DMS114 treated with DMSO at 0.1 percent for 48 hours (cell line): ENCODE data around the gene ADIG.

Source experiments
- DNase-seq: peaks from one replicate; lab custom pipeline; 2025; ENCODE audit not compliant: unreplicated experiment; lab: John Stamatoyannopoulos, UW

The ADIG gene

GRCh38 chr20:38601216-38602184, 20.5 kb downstream of the ADIG start, which contains the start of gene ARHGAP40:
Gene ARHGAP40, plus strand, starts transcription at chr20:38601809.
- no peak for DNase-seq

GRCh38 chr20:38602185-38602581, 21.2 kb downstream of the ADIG start:
- DNase-seq: no peak

DNA sequence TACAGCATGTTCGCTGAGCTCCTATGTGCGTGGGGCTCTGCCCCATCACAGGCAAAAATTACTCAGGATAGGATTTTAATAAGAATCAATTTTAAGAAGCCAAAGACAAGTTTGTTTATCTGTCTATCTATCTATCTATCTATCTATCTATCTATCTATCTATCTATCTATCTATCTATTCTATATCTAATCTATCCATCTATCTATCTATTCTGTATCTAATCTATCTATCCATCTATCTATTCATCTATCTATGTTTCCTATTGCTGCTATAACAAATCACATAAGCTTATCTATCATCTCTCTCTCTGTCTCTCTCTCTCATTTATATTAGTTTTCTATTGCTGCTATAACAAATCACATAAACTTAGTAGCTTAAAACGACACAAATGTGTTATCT, 22.3 kb downstream of the ADIG start:
- no peak for DNase-seq

GRCh38 chr20:38604873-38605303, 23.9 kb downstream of the ADIG start:
- no peak for DNase-seq

- no peak for DNase-seq
These were observed 26.4 kb downstream of the ADIG start for GRCh38 chr20:38607351-38607750.

DNA sequence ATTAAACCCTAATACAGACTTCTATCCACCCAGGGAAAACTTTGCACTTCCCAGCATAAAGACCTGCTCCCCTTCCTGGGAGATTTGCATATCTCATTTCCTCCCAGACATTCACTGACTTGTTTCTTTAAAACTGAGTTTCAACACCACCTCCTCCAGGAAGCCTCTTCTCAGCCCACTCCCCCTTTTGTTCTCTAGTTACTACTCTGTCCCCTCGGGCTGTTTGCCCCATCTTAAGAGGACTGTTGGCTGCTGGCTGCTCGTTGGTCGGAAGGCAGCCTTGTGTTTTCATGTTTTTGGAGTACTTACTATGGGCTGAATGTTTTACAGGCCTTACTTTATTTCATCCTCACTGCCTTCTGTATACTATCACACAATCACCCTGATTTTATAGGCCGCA, 27.2 kb downstream of the ADIG start:
- DNase-seq: no peak

DNA sequence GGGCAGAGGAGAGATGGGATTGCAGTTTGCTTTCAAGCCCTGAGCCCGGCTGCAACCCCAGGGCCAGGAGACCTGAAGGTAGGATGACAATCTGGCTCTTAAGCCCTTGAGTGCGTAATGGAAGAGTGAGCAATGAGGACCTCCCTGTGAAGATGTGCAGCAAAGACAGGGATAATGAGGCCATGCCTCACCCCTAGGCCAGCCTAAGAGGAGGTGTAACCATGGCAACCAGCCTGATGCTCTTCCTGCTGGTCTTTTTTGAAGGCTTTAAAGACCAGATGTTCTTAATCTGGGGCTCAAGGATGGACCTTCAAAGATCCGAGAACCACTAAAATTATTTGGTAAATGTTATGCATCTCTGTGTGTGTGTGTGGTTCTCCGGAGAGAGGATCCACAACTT, 28.8 kb downstream of the ADIG start:
- no peak for DNase-seq

GRCh38 chr20:38610521-38610920, 29.5 kb downstream of the ADIG start:
- DNase-seq: no peak

- no peak for DNase-seq
These were observed 31.9 kb downstream of the ADIG start for GRCh38 chr20:38612751-38613515.

DNA sequence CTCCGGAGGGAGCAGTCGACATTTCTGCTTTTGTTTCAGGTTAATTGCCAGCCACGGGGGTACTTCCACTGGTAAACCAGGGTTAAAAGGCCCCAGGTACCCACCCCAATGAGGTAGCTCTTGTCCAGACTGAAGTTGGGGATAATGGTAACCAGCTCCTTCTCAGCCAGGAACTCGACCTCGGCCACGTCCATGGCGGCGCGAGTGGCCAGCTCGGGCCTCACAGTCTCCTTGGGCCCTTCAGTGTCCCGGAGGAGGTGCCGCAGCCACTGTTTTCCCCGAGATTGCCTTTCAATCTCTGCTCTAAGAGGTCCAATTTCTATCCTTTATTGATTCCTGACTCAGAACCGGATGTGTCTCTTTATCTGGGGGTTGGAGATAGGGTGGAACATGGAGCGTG, 34.3 kb downstream of the ADIG start:
- no peak for DNase-seq

DNA sequence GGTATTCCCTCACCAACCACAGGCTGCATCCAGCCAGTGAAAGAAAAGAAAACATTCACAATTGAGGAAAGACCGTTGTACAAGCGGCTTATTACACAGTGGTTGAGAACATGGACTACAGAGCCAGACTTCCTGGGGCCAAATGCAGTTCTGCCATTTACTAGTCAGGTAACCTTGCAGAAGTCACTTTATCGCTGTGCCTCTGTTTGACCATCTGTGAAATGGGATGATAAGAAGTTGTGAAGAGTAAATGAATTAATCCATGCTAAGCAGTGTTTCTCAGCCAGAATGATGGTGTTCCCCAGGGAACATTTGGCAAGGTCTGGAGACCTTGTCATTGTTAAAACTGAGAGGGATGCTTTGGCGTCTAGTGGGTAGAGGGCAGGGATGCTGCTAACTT, 35.5 kb downstream of the ADIG start:
- no peak for DNase-seq

DNA sequence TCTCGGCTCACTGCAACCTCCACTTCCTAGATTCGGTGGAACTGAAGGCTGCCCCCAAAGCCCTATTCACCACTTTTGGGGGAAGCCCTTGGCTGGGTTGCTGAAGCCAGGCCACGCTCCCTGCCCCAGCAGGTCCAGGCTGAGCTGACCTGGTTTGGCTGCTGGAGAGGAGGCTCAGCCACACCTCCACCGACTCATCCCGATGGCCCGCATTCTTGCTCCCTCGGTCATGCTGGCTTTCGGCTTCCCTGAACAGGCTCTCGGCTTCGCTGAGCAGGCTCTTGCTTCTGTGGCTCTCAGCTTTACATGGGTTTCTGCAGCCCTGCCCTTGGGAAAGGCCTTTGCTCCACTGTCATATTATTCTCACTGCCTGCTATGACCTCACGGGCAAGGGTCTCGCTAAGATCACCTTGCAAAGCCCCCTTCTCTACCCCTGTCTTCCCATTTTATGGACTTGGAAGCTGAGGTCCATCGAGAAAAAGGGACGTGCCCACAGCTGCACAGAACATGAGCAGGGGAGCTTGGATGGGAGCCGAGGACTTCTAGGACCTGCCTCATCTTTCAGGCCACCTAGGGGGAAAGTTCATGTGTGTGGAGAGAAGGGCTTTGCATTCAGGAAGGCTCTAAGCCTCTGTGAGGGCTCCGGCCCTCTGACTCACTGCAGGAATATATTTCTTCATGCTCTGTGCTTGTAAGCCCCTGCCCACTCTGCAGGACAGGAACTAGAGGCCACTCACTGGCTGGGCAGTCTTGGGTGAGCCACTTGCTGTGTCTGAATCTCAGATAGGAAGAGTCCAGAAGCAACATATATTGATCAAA, 36.2 kb downstream of the ADIG start:
- no peak for DNase-seq

GRCh38 chr20:38617830-38618196, 36.8 kb downstream of the ADIG start:
- DNase-seq: no peak

DNA sequence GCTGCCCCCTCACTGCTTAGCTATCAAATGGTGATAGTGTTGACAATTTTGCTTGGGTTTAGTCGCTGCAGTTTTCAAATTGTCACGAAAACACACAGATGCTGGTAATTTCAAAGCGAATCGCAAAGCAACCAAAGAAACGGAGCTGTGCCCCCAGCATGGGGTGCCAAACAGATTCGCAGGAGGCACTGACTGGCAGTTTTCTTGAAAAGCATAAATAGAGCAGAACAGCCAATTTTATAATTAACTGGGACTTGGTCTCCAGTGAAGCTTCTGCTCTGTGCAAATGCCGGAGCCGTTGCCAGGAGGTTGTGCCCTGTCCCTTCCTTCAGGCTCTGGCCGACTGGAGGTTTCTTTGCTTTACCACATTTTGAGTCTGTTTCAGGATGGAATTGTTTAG, 39.4 kb downstream of the ADIG start:
- no peak for DNase-seq

DNA sequence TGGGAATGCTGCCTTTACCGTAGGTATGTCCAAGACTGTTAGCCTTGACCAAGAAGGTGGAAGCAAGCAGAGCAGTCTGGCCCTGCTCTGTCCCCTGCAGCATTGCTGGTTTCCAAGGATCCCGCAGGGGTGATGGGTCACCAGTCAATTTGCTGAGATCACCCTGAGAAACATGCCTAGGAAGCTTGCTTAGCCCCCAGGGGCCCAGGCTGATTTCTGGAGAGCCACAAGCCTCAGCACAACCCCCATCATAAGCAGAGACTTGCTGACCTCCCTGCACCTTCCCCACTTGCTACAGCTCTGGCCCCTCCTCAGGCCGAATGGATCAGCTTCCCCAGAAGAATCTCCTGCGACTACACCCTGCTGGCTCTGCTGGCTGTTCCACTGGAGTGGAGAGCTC, 42.1 kb downstream of the ADIG start:
- no peak for DNase-seq

DNA sequence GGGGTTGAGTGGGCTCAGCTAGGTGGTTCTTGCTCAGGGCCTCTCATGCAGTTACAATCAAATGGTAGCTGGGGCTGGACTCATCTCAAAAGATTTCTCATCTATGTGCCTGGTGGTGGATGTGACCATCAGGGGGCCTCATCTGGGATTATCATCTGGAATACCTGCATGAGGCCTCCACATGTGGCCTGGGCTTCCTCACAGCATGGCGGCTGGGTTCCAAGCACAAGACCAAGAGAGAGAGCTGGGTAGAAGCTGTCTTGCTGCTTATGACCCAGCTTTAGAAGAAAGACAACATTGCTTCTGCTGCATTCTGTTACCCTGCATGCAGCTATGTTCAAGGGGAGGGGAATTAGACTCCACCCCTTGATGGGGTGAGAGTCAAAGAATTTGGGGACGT, 43.1 kb downstream of the ADIG start:
- DNase-seq: no peak

DNA sequence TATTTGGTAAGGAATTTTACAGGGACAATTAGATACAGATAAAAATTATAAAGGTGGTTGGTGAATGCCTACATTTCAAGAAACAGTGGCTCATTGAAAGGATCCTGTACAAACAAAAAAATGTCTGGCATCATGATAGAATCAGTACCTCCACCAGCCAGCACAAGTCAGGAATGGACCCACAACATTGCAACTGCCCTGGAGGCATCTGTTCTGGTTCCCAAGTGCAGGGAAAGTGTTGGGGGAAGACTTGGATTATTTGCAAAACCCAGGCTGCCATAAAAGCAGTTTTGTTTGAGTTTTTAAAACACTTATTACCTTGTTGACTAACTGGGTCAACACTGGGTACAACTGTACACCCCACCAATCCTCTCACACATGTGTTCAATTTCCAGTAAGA, 44.9 kb downstream of the ADIG start:
- no peak for DNase-seq

DNA sequence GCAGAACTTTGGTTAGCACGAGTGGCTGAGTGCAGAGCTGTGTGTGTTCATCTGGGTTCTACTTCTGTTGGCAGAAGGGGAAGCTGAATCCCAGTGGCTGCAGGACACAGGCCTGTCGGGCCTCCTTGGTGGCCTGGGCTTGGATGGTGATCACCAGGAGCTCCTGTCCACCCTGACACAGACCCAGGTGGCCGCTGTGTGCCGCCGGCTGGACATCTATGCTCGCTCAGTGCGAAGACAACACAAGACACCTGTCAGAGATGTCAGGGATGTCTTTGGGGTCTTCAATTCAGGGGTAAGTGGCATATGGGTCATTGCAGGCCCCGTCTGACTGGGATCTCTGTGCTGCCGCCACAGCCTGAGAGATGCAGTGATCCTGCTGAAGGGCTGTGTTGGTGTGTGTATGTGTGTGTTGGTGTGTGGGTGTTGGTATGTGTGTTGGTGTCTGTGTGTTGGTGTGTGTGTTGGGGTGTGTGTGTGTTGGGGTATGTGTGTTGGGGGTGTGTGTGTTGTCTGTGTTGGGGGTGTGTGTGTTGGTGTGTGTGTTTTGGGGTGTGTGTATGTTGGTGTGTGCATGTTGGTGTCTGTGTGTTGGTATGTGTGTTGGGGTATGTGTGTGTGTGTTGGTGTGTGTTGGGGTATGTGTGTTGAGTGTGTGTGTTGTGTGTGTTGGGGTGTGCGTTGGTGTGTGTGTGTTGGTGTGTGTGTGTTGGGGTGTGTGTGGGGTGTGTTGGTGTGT, 46.1 kb downstream of the ADIG start:
- DNase-seq: no peak

GRCh38 chr20:38628580-38629470, 47.8 kb downstream of the ADIG start:
- DNase-seq: no peak

DNA sequence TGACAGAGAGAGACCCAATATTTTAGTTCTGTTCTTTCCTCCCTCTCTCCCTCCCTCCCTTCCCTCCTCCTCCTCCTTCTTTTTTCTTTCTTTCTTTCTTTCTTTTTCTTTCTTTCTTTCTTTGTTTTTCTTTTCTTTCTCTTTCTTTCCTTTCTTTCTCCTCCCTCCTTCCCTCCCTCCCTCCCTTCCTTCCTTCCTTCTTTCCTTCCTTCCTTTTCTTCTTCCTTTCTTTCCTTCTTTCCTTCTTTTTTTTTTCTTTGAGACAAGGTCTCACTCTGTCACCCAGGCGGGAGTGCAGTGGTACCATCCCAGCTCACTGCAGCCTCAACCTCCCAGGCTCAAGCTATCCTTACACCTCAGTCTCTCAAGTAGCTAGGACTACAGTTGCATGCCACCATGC, 49.0 kb downstream of the ADIG start:
- DNase-seq: no peak
